ENCODE measurements around the gene ZNF644. TPM values are rescaled to one million over a fixed set of nuclear protein-coding genes. Genes with fewer than 3 reads are reported as not detected.
A peak's percentile ranks its signal among the peaks of the same experiment; 100 is the strongest.

Gene ZNF644
- total RNA-seq, 1 experiment from 2014 or later: 36.5 TPM

- Histone ChIP-seq H3K36me3 (ENCODE audit: low read depth) (peaks cover 29% of the 10 kb centered on the region), H3F3A (ENCODE audit: insufficient read depth, low read depth) (peaks cover 8% of the 10 kb centered on the region; the same call in 1 of the 2 replicates), H3K4me2 (no peak overlapping the region), H2AFZ (no peak overlapping the region), H3K27me3 (ENCODE audit: insufficient read depth, low read depth) (no peaks in the 10 kb centered on the region), H3K4me1 (replicated peaks; ENCODE audit: insufficient read depth) (no peaks in the 10 kb centered on the region), H3K79me2 (ENCODE audit: low read depth) (peaks cover 96% of the 10 kb centered on the region), H3K9me2 (ENCODE audit: insufficient read depth) (no peaks in the 10 kb centered on the region), H3K9me3 (ENCODE audit: insufficient read depth, low read depth) (peaks cover 3% of the 10 kb centered on the region; the same call in 1 of the 2 replicates), H3K4me3 (no peak overlapping the region), H3K27ac (no peak overlapping the region), H4K20me1 (ENCODE audit: insufficient read depth) (peaks cover 77% of the 10 kb centered on the region)
- intact Hi-C loops (cut with micrococcal nuclease; ENCODE audit: unreplicated experiment): no loop called here
- DNase-seq: peak in 1 of 2 experiments; percentile 27
- no peak for TF ChIP-seq CTCF (conservative IDR thresholded peaks at IDR 0.05)
- TF ChIP-seq EZH2 (IDR thresholded peaks at IDR 0.05; ENCODE audit: low read depth): no peak
- no TSS peak for BruUV-seq (replicated peaks)
- ChIA-PET POLR2A (ENCODE audit: unreplicated experiment) (interaction anchor here (0.7 kb wide), 1 partner anchor 17 kb away, joined by 5 read pairs; no protein-coding TSS in a partner anchor), CTCF (interaction anchor here (0.6 kb wide), 1 partner anchor 960 kb away, joined by 3 read pairs; no protein-coding TSS in a partner anchor)
Observed at GRCh38 chr1:91005285-91005684, 16.6 kb downstream of the ZNF644 start.

GRCh38 chr1:91004145-91004544, 17.7 kb downstream of the ZNF644 start:
- Histone ChIP-seq H3K4me3 (no peak overlapping the region), H3K9me3 (ENCODE audit: insufficient read depth, low read depth) (peaks cover 3% of the 10 kb centered on the region; the same call in 1 of the 2 replicates), H4K20me1 (ENCODE audit: insufficient read depth) (peaks cover 76% of the 10 kb centered on the region), H3K9me2 (ENCODE audit: insufficient read depth) (no peaks in the 10 kb centered on the region), H3F3A (ENCODE audit: insufficient read depth, low read depth) (peaks cover 4% of the 10 kb centered on the region; the same call in 1 of the 2 replicates), H3K4me2 (no peak overlapping the region), H3K27ac (no peak overlapping the region), H3K36me3 (ENCODE audit: low read depth) (peaks cover 29% of the 10 kb centered on the region), H3K79me2 (ENCODE audit: low read depth) (peaks cover 96% of the 10 kb centered on the region), H3K4me1 (replicated peaks; ENCODE audit: insufficient read depth) (no peaks in the 10 kb centered on the region), H2AFZ (no peak overlapping the region), H3K27me3 (ENCODE audit: insufficient read depth, low read depth) (no peaks in the 10 kb centered on the region)
- BruUV-seq (replicated peaks): no TSS peak
- ChIA-PET POLR2A (ENCODE audit: unreplicated experiment) (no interaction called here), CTCF (no interaction called here)
- no peak for DNase-seq
- TF ChIP-seq EZH2 (IDR thresholded peaks at IDR 0.05; ENCODE audit: low read depth) (no peak), CTCF (conservative IDR thresholded peaks at IDR 0.05) (no peak)
- intact Hi-C loops (cut with micrococcal nuclease; ENCODE audit: unreplicated experiment): no loop called here

GRCh38 chr1:90996742-90997413, 25.0 kb downstream of the ZNF644 start:
- TF ChIP-seq EZH2 (IDR thresholded peaks at IDR 0.05; ENCODE audit: low read depth) (no peak), CTCF (conservative IDR thresholded peaks at IDR 0.05) (no peak)
- H3K4me2 ChIP-seq: no peak overlapping the region
- peaks cover 98% of the 10 kb centered on the region for H3K79me2 ChIP-seq (ENCODE audit: low read depth)
- CTCF ChIA-PET: no interaction called here
- H3K4me1 ChIP-seq (replicated peaks; ENCODE audit: insufficient read depth): no peaks in the 10 kb centered on the region
- peaks cover 67% of the 10 kb centered on the region for H4K20me1 ChIP-seq (ENCODE audit: insufficient read depth)
- no peak overlapping the region for H3K27ac ChIP-seq
- no peaks in the 10 kb centered on the region for H3F3A ChIP-seq (ENCODE audit: insufficient read depth, low read depth)
- no peaks in the 10 kb centered on the region for H3K9me2 ChIP-seq (ENCODE audit: insufficient read depth)
- H3K27me3 ChIP-seq (ENCODE audit: insufficient read depth, low read depth): no peaks in the 10 kb centered on the region
- no TSS peak for BruUV-seq (replicated peaks)
- peaks cover 16% of the 10 kb centered on the region; the same call in 1 of the 2 replicates for H3K36me3 ChIP-seq (ENCODE audit: low read depth)
- no peak overlapping the region for H2AFZ ChIP-seq
- POLR2A ChIA-PET (ENCODE audit: unreplicated experiment): no interaction called here
- no peak for DNase-seq
- H3K4me3 ChIP-seq: no peak overlapping the region
- intact Hi-C loops (cut with micrococcal nuclease; ENCODE audit: unreplicated experiment): no loop called here
- no peaks in the 10 kb centered on the region for H3K9me3 ChIP-seq (ENCODE audit: insufficient read depth, low read depth)
